HuH-7.5 (cell line): ENCODE measurements around the gene ACY1.
"Not testable (repeated sequence)": the region's sequence is repeated elsewhere in the genome, so short reads cannot be mapped to it uniquely, and the experiment has no call there.

ENCODE experiments used
- DNase-seq: peaks from one replicate; pipeline ENCODE4 v3.0.0; 2011; ENCODE audit warnings: low spot score

The ACY1 gene

GRCh38 chr3:52025453-52025852 is 42.1 kb downstream of the ACY1 start:
- DNase-seq = no peak

- DNase-seq = no peak
Measured at GRCh38 chr3:52026041-52026440, 42.7 kb downstream of the ACY1 start.

GRCh38 chr3:52028572-52028971 is 45.2 kb downstream of the ACY1 start:
- no peak for DNase-seq

- DNase-seq = no peak
Measured at GRCh38 chr3:52029053-52029452, 45.7 kb downstream of the ACY1 start.

GRCh38 chr3:52029535-52029934 is 46.2 kb downstream of the ACY1 start:
- DNase-seq = no peak

GRCh38 chr3:52030714-52031310 is 47.5 kb downstream of the ACY1 start:
- no peak for DNase-seq

GRCh38 chr3:52031896-52032295 is 48.6 kb downstream of the ACY1 start:
- no peak for DNase-seq

- no peak for DNase-seq
Measured at GRCh38 chr3:52032702-52033408, 49.5 kb downstream of the ACY1 start.

GRCh38 chr3:52033748-52034147 is 50.4 kb downstream of the ACY1 start:
- DNase-seq = not testable (repeated sequence)

GRCh38 chr3:52034212-52034611 is 50.9 kb downstream of the ACY1 start:
- no peak for DNase-seq

- DNase-seq = no peak
Measured at GRCh38 chr3:52034651-52035050, 51.3 kb downstream of the ACY1 start.

- DNase-seq = no peak
Measured at GRCh38 chr3:52036222-52036694, 52.9 kb downstream of the ACY1 start.

GRCh38 chr3:52036829-52037228 is 53.5 kb downstream of the ACY1 start:
- DNase-seq = no peak

- DNase-seq = no peak
Measured at GRCh38 chr3:52037291-52037690, 54.0 kb downstream of the ACY1 start.

GRCh38 chr3:52038227-52038626 is 54.9 kb downstream of the ACY1 start:
- DNase-seq = no peak
